WTC11 (cell line): ENCODE results near the gene LENG9. TPM values are rescaled to one million over a fixed set of nuclear protein-coding genes. Genes with fewer than 3 reads are reported as not detected.
"Not testable (repeated sequence)": the region's sequence is repeated elsewhere in the genome, so short reads cannot be mapped to it uniquely, and the experiment has no call there.

Experiments used
- ATAC-seq: fragments of 200-7000 bp; cut with Tn5 transposase; 2 replicates; pipeline ENCODE4 v1.10.0; 2021; ENCODE audit warnings: mild to moderate bottlenecking, moderate library complexity
- CTCF ChIA-PET: fragments of 300-600 bp; sonication (Branson Sonifier 250); formaldehyde crosslinking; loops from one replicate; lab custom pipeline; 2021; ENCODE audit warnings: antibody characterized with exemption; lab: Charles Lee
- POLR2A ChIA-PET: fragments of 350-600 bp; sonication (Branson Sonifier 250); formaldehyde crosslinking; loops from one replicate; lab custom pipeline; 2021; ENCODE audit warnings: antibody characterized with exemption; lab: Charles Lee
- DNase-seq: peaks from one replicate; pipeline ENCODE4 v3.0.0; 2021; ENCODE audit warnings: low spot score
- H3K27ac Mint-ChIP-seq: 2 replicates; pipeline ENCODE4 v1.8.0; 2021; ENCODE audit warnings: mixed read lengths
- H3K27me3 Mint-ChIP-seq: 2 replicates; pipeline ENCODE4 v1.8.0; 2021; ENCODE audit warnings: low read depth, mild to moderate bottlenecking, moderate library complexity, mixed read lengths
- H3K36me3 Mint-ChIP-seq: 2 replicates; pipeline ENCODE4 v1.8.0; 2021; ENCODE audit warnings: mixed read lengths
- H3K4me1 Mint-ChIP-seq: 2 replicates; pipeline ENCODE4 v1.8.0; 2022; ENCODE audit warnings: mixed read lengths
- H3K4me3 Mint-ChIP-seq: 2 replicates; pipeline ENCODE4 v1.8.0; 2021; ENCODE audit warnings: mild to moderate bottlenecking, moderate library complexity, mixed read lengths
- H3K9me3 Mint-ChIP-seq: 2 replicates; pipeline ENCODE4 v1.8.0; 2021; ENCODE audit warnings: mixed read lengths
- E2F5 ChIP-seq: sonication (generic); formaldehyde crosslinking; IDR thresholded peaks from 2 replicates; pipeline ENCODE4 v1.8.1; 2022; ENCODE audit warnings: mild to moderate bottlenecking, moderate library complexity, missing genetic modification reagents
- EMX1 ChIP-seq: fragments of 250-450 bp; sonication (Bioruptor Pico); IDR thresholded peaks from 2 replicates; pipeline ENCODE4 v1.8.0; 2021; ENCODE audit warnings: mild to moderate bottlenecking
- OVOL2 ChIP-seq: fragments of 250-450 bp; sonication (Bioruptor Pico); IDR thresholded peaks from 2 replicates; pipeline ENCODE4 v1.9.0; 2021; ENCODE audit warnings: mild to moderate bottlenecking, borderline replicate concordance
- SMAD3 ChIP-seq: sonication (generic); formaldehyde crosslinking; IDR thresholded peaks from 2 replicates; pipeline ENCODE4 v1.8.0; 2022; ENCODE audit warnings: missing genetic modification reagents, mild to moderate bottlenecking, borderline replicate concordance
- TP53 ChIP-seq: sonication (generic); formaldehyde crosslinking; IDR thresholded peaks from 2 replicates; pipeline ENCODE4 v1.8.1; 2023; ENCODE audit warnings: mild to moderate bottlenecking, missing genetic modification reagents
- ZNF219 ChIP-seq: sonication (generic); formaldehyde crosslinking; IDR thresholded peaks from 2 replicates; pipeline ENCODE4 v1.8.0; 2023; ENCODE audit warnings: missing genetic modification reagents, mild to moderate bottlenecking, borderline replicate concordance
- ZNF263 ChIP-seq: sonication (generic); formaldehyde crosslinking; IDR thresholded peaks from 2 replicates; pipeline ENCODE4 v1.8.1; 2022; ENCODE audit warnings: low read depth, mild to moderate bottlenecking, moderate library complexity, missing genetic modification reagents
- ZNF416 ChIP-seq: fragments of 250-450 bp; sonication (Bioruptor Pico); IDR thresholded peaks from 2 replicates; pipeline ENCODE4 v1.9.0; 2021; ENCODE audit warnings: mild to moderate bottlenecking, inconsistent platforms
- total RNA-seq: library from RNA; stranded (reverse); gene quantifications from 3 replicates; pipeline ENCODE4 v1.2.3, GENCODE V29; 2021
- TF ChIP-seq, protein P1 (sequence below): sonication (generic); formaldehyde crosslinking; IDR thresholded peaks from 2 replicates; pipeline ENCODE4 v1.8.0; 2023; ENCODE audit warnings: missing genetic modification reagents
- TF ChIP-seq, protein P2 (sequence below): sonication (generic); formaldehyde crosslinking; conservative IDR thresholded peaks from 2 replicates; pipeline ENCODE4 v1.8.1; 2023; ENCODE audit warnings: mild to moderate bottlenecking, low read depth, missing genetic modification reagents, moderate library complexity

The LENG9 gene
- total RNA-seq, 1 experiment from 2014 or later = 6.1 TPM

DNA sequence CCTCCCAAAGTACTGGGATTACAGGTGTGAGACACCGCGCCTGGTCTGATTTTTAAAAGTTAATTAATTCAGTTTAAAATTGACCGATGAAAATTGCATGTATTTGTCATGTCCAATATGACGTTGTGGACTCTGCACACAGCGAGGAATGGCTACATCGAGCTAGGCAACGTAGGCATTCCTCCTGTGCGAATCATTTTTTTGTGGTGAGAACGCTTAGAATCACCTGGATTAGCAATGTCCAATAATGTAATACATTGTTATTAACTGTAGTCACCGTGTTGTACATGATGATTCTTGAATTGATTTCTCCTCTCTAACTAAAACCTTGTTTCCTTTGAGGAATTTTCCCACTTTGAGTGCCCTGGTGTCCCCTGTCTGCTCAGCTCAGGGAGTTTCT is 42.5 kb upstream of the LENG9 start:
- no peaks in the 10 kb centered on the region for H3K4me1 Mint-ChIP-seq
- CTCF ChIA-PET = interaction anchor here (0.9 kb wide), 1 partner anchor 25 kb away, joined by 5 read pairs; no protein-coding TSS in a partner anchor
- no peak for TF ChIP-seq TP53 (CRISPR knock-in tag)
- ATAC-seq (no peak), DNase-seq (no peak)
- H3K27ac Mint-ChIP-seq = no peak overlapping the region
- no peak overlapping the region for H3K4me3 Mint-ChIP-seq
- H3K27me3 Mint-ChIP-seq = peaks cover 6% of the 10 kb centered on the region
- peaks cover 14% of the 10 kb centered on the region for H3K36me3 Mint-ChIP-seq
- POLR2A ChIA-PET = no interaction called here
- H3K9me3 Mint-ChIP-seq = peaks cover 40% of the 10 kb centered on the region

- H3K27ac Mint-ChIP-seq, H3K4me3 Mint-ChIP-seq, DNase-seq, ATAC-seq, H3K27me3 Mint-ChIP-seq, H3K4me1 Mint-ChIP-seq, POLR2A ChIA-PET: not testable (repeated sequence)
- Mint-ChIP-seq H3K36me3 (peaks cover 17% of the 10 kb centered on the region), H3K9me3 (peaks cover 45% of the 10 kb centered on the region)
- CTCF ChIA-PET = interaction anchor here (0.9 kb wide), 1 partner anchor 24 kb away, joined by 5 read pairs; no protein-coding TSS in a partner anchor
Measured at GRCh38 chr19:54505542-54505941, 42.0 kb upstream of the LENG9 start.

DNA sequence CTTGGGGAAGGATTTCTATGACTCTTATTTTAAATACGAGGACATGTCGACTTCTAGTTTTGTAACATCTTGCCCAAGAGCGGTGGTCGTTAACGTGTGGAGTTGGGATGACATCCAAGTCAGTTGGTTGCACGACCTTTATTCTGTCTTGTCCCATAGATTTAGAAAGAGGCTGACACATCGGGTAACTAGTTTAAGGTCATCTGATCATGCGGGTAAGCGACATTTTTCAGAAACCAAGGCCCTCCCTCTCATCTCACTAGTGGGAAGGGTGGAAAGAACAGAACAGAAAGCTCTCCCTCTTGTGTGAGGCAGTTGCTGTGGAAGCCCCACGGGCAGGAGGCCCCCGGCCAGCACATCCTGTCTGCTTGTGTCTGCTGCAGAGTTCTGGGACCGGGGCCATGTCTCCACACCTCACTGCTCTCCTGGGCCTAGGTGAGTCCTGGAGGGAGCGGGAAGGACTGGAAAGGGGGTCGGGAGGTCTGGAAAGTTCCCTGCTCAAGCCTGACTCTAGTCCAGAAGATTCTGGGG is 39.0 kb upstream of the LENG9 start, which contains the start of gene LAIR2:
Gene LAIR2 (plus strand): TSS at position 314 of the 531 bp plus-strand sequence. CDS start 88 bp downstream, at position 402.
- no peak for ATAC-seq
- CTCF ChIA-PET = no interaction called here
- no peak for DNase-seq
- POLR2A ChIA-PET = no interaction called here
- TF ChIP-seq, protein P1, sequence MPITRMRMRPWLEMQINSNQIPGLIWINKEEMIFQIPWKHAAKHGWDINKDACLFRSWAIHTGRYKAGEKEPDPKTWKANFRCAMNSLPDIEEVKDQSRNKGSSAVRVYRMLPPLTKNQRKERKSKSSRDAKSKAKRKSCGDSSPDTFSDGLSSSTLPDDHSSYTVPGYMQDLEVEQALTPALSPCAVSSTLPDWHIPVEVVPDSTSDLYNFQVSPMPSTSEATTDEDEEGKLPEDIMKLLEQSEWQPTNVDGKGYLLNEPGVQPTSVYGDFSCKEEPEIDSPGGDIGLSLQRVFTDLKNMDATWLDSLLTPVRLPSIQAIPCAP = no peak
- no peak for TF ChIP-seq ZNF219
- Mint-ChIP-seq H3K9me3 (peaks cover 44% of the 10 kb centered on the region), H3K27ac (no peak within 1 kb of the TSS), H3K36me3 (peaks cover 22% of the 10 kb centered on the region), H3K27me3 (peaks cover 12% of the 10 kb centered on the region), H3K4me3 (no peak within 1 kb of the TSS), H3K4me1 (no peaks in the 10 kb centered on the region)

DNA sequence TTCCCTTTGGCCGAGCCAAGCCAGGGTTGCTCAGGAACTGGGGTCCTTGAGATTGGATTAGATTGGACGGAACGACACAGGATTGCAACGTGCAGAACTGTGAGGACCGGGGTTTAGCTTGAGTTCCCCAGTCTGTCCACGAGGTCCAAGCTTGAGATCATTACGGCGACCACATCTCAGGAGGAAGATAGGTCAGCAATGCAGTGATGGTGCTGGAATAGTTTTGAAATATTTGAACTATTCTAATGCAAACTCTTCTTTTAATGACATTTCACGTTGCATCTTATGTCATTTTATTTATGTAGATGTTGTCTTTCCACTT is 34.8 kb upstream of the LENG9 start:
- H3K4me3 Mint-ChIP-seq, ATAC-seq, H3K27ac Mint-ChIP-seq, POLR2A ChIA-PET, DNase-seq, H3K4me1 Mint-ChIP-seq: not testable (repeated sequence)
- CTCF ChIA-PET = interaction anchor here (1.0 kb wide), 1 partner anchor 25 kb away, joined by 3 read pairs; the partner anchor contains the start of gene CDC42EP5
- H3K9me3 Mint-ChIP-seq = peaks cover 36% of the 10 kb centered on the region
- peaks cover 20% of the 10 kb centered on the region for H3K27me3 Mint-ChIP-seq
- H3K36me3 Mint-ChIP-seq = peaks cover 21% of the 10 kb centered on the region

GRCh38 chr19:54497747-54498450 is 34.3 kb upstream of the LENG9 start:
- peaks cover 25% of the 10 kb centered on the region for H3K27me3 Mint-ChIP-seq
- H3K27ac Mint-ChIP-seq, ATAC-seq, H3K4me3 Mint-ChIP-seq, H3K4me1 Mint-ChIP-seq, DNase-seq, POLR2A ChIA-PET: not testable (repeated sequence)
- CTCF ChIA-PET = interaction anchor here (1.0 kb wide), 1 partner anchor 25 kb away, joined by 3 read pairs; the partner anchor contains the start of gene CDC42EP5
- peaks cover 26% of the 10 kb centered on the region for H3K36me3 Mint-ChIP-seq
- peaks cover 40% of the 10 kb centered on the region for H3K9me3 Mint-ChIP-seq

DNA sequence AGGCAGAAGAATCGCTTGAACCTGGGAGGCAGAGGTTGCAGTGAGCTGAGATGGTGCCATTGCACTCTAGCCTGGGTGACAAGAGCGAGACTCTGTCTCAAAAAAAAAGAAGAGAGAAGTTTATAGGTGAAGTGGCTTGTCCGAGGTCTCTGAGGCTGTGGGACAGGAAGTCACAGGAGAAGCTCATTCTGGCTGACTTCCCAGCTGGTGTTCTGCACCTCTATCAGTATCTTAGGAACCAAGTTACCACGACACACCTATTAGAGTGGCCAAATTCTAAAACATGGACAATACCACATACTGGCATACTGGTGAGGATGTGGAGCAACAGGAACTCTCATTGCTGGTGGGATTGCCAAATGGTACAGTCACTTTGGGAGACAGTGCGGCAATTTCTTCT is 31.7 kb upstream of the LENG9 start:
- ATAC-seq, H3K27ac Mint-ChIP-seq, POLR2A ChIA-PET, DNase-seq, H3K4me1 Mint-ChIP-seq, CTCF ChIA-PET, H3K4me3 Mint-ChIP-seq: not testable (repeated sequence)
- Mint-ChIP-seq H3K9me3 (peaks cover 42% of the 10 kb centered on the region), H3K27me3 (peaks cover 43% of the 10 kb centered on the region), H3K36me3 (peaks cover 26% of the 10 kb centered on the region)

DNA sequence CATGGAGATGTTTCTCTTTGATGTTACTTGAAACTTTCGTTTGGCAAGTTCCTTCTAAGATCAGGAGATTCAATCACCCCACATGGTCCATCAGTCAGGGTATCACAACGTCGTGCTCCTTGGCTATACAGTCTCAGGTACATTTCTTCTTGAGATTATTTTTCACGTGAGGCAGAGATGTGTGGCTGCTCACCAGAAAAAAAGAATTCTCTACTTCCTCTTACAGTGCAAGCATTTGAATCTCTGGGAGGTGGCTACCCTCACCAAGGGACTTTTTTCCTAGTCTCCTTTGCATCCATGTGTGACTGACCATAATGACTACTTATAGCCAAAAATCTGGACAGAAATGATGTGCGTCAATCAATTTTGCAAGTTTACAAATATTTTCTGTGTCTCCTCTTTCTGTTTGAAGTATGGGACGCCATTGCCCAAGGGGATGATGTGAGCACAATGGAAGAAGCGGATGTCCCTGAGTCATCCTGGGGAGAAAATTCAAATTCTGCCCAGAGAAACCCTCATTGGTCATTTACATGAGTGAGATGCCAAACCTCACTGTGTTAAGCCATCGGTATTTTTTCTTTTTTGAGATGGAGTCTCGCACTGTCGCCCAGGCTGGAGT is 30.5 kb upstream of the LENG9 start:
- Mint-ChIP-seq H3K4me3 (no peak overlapping the region), H3K4me1 (no peaks in the 10 kb centered on the region), H3K36me3 (peaks cover 22% of the 10 kb centered on the region), H3K27me3 (peaks cover 47% of the 10 kb centered on the region), H3K27ac (no peak overlapping the region), H3K9me3 (peaks cover 42% of the 10 kb centered on the region)
- DNase-seq = no peak
- ChIA-PET CTCF (no interaction called here), POLR2A (no interaction called here)
- ATAC-seq = no peak
- TF ChIP-seq E2F5 (CRISPR knock-in tag) (no peak), ZNF263 (CRISPR knock-in tag) (no peak), ZNF416 (CRISPR knock-in tag) (no peak), ZNF219 (no peak), SMAD3 (CRISPR knock-in tag) (no peak), OVOL2 (CRISPR knock-in tag) (no peak), EMX1 (CRISPR knock-in tag) (no peak)
- TF ChIP-seq, protein P2, sequence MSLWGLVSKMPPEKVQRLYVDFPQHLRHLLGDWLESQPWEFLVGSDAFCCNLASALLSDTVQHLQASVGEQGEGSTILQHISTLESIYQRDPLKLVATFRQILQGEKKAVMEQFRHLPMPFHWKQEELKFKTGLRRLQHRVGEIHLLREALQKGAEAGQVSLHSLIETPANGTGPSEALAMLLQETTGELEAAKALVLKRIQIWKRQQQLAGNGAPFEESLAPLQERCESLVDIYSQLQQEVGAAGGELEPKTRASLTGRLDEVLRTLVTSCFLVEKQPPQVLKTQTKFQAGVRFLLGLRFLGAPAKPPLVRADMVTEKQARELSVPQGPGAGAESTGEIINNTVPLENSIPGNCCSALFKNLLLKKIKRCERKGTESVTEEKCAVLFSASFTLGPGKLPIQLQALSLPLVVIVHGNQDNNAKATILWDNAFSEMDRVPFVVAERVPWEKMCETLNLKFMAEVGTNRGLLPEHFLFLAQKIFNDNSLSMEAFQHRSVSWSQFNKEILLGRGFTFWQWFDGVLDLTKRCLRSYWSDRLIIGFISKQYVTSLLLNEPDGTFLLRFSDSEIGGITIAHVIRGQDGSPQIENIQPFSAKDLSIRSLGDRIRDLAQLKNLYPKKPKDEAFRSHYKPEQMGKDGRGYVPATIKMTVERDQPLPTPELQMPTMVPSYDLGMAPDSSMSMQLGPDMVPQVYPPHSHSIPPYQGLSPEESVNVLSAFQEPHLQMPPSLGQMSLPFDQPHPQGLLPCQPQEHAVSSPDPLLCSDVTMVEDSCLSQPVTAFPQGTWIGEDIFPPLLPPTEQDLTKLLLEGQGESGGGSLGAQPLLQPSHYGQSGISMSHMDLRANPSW = no peak

DNA sequence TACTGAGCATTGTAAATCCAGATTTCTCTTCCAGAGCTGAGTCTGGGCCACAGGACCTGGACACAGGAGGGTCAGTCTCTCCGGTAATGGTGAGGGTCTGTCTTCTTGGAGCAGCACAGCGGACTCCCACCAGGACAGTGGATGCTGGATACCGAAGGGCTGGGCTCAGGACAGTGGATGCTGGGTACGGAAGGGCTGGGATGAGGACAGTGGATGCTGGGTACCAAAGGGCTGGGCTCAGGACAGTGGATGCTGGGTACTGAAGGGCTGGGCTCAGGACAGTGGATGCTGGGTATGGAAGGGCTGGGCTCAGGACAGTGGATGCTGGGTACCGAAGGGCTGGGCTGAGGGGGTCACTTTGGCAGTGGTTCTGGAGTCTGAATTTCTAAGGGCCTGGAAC is 29.5 kb upstream of the LENG9 start:
- H3K27ac Mint-ChIP-seq, H3K4me3 Mint-ChIP-seq, DNase-seq, H3K4me1 Mint-ChIP-seq, CTCF ChIA-PET, ATAC-seq, POLR2A ChIA-PET: not testable (repeated sequence)
- peaks cover 46% of the 10 kb centered on the region for H3K27me3 Mint-ChIP-seq
- peaks cover 22% of the 10 kb centered on the region for H3K36me3 Mint-ChIP-seq
- peaks cover 41% of the 10 kb centered on the region for H3K9me3 Mint-ChIP-seq
